ENCODE results near the gene PRSS16.
A peak's percentile ranks its signal among the peaks of the same experiment; 100 is the strongest.

PRSS16 gene

GRCh38 chr6:27296106-27296783 lies 48.7 kb downstream of the PRSS16 start:
- H3K9ac ChIP-seq (ENCODE audit: low read length) = no peak overlapping the region

GRCh38 chr6:27297484-27297856 lies 50.0 kb downstream of the PRSS16 start:
- no peak overlapping the region for H3K4me3 ChIP-seq (ENCODE audit: low read length)
- no peaks in the 10 kb centered on the region for H3K36me3 ChIP-seq (replicated peaks; ENCODE audit: low read depth, low read length)
- H3K4me2 ChIP-seq (ENCODE audit: low read length) = 0 out of 2 replicates have a peak overlapping the region, but pooled peaks have one; percentile 12
- H3K79me2 ChIP-seq (ENCODE audit: low read length) = no peaks in the 10 kb centered on the region
- H3K9me3 ChIP-seq (ENCODE audit: insufficient read depth, low read length) = no peaks in the 10 kb centered on the region
- no peaks in the 10 kb centered on the region for H3K27me3 ChIP-seq (ENCODE audit: low read depth, low read length)
- no peak overlapping the region for H3K9ac ChIP-seq (ENCODE audit: low read length)
- H3K4me1 ChIP-seq (ENCODE audit: low read length) = no peaks in the 10 kb centered on the region
- H4K20me1 ChIP-seq (ENCODE audit: insufficient read depth, low read length) = no peaks in the 10 kb centered on the region
- TF ChIP-seq EZH2phosphoT487 (IDR thresholded peaks at IDR 0.05; ENCODE audit: low read depth) = no peak
- TF ChIP-seq CTCF (IDR thresholded peaks at IDR 0.05; ENCODE audit: low read depth, low read length) = no peak
- no peak overlapping the region for H2AFZ ChIP-seq (ENCODE audit: low read depth, low read length)
- H3K27ac ChIP-seq (ENCODE audit: low read length) = no peak overlapping the region

More at GRCh38 chr6:27296106-27296783, 48.7 kb downstream of the PRSS16 start:
- H3K4me3 ChIP-seq (ENCODE audit: low read length) = no peak overlapping the region
- no peaks in the 10 kb centered on the region for H4K20me1 ChIP-seq (ENCODE audit: insufficient read depth, low read length)
- no peak for TF ChIP-seq EZH2phosphoT487 (IDR thresholded peaks at IDR 0.05; ENCODE audit: low read depth)
- no peak for TF ChIP-seq CTCF (IDR thresholded peaks at IDR 0.05; ENCODE audit: low read depth, low read length)
- H3K27me3 ChIP-seq (ENCODE audit: low read depth, low read length) = no peaks in the 10 kb centered on the region
- no peaks in the 10 kb centered on the region for H3K79me2 ChIP-seq (ENCODE audit: low read length)
- H3K9me3 ChIP-seq (ENCODE audit: insufficient read depth, low read length) = no peaks in the 10 kb centered on the region
- no peak overlapping the region for H2AFZ ChIP-seq (ENCODE audit: low read depth, low read length)
- H3K27ac ChIP-seq (ENCODE audit: low read length) = no peak overlapping the region
- no peaks in the 10 kb centered on the region for H3K36me3 ChIP-seq (replicated peaks; ENCODE audit: low read depth, low read length)
- no peaks in the 10 kb centered on the region for H3K4me1 ChIP-seq (ENCODE audit: low read length)
- no peak overlapping the region for H3K4me2 ChIP-seq (ENCODE audit: low read length)

GRCh38 chr6:27297857-27298730 lies 50.6 kb downstream of the PRSS16 start:
- Histone ChIP-seq H2AFZ (ENCODE audit: low read depth, low read length) (no peak overlapping the region), H3K4me1 (ENCODE audit: low read length) (no peaks in the 10 kb centered on the region), H3K9me3 (ENCODE audit: insufficient read depth, low read length) (no peaks in the 10 kb centered on the region), H3K4me2 (ENCODE audit: low read length) (0 out of 2 replicates have a peak overlapping the region, but pooled peaks have one; percentile 12), H4K20me1 (ENCODE audit: insufficient read depth, low read length) (no peaks in the 10 kb centered on the region), H3K79me2 (ENCODE audit: low read length) (no peaks in the 10 kb centered on the region), H3K36me3 (replicated peaks; ENCODE audit: low read depth, low read length) (no peaks in the 10 kb centered on the region), H3K27me3 (ENCODE audit: low read depth, low read length) (no peaks in the 10 kb centered on the region), H3K27ac (ENCODE audit: low read length) (no peak overlapping the region), H3K9ac (ENCODE audit: low read length) (no peak overlapping the region), H3K4me3 (ENCODE audit: low read length) (no peak overlapping the region)
- no peak for TF ChIP-seq CTCF (IDR thresholded peaks at IDR 0.05; ENCODE audit: low read depth, low read length)
- no peak for TF ChIP-seq EZH2phosphoT487 (IDR thresholded peaks at IDR 0.05; ENCODE audit: low read depth)

GRCh38 chr6:27303613-27304272 lies 56.2 kb downstream of the PRSS16 start:
- Histone ChIP-seq H3K27me3 (ENCODE audit: low read depth, low read length) (no peaks in the 10 kb centered on the region), H2AFZ (ENCODE audit: low read depth, low read length) (no peak overlapping the region), H3K4me3 (ENCODE audit: low read length) (no peak overlapping the region), H3K9ac (ENCODE audit: low read length) (no peak overlapping the region), H3K4me1 (ENCODE audit: low read length) (no peaks in the 10 kb centered on the region), H3K36me3 (replicated peaks; ENCODE audit: low read depth, low read length) (no peaks in the 10 kb centered on the region), H3K79me2 (ENCODE audit: low read length) (no peaks in the 10 kb centered on the region), H3K4me2 (ENCODE audit: low read length) (no peak overlapping the region), H3K27ac (ENCODE audit: low read length) (no peak overlapping the region), H3K9me3 (ENCODE audit: insufficient read depth, low read length) (no peaks in the 10 kb centered on the region), H4K20me1 (ENCODE audit: insufficient read depth, low read length) (no peaks in the 10 kb centered on the region)
- TF ChIP-seq CTCF (IDR thresholded peaks at IDR 0.05; ENCODE audit: low read depth, low read length) (no peak), EZH2phosphoT487 (IDR thresholded peaks at IDR 0.05; ENCODE audit: low read depth) (no peak)
